NCI-H460 (cell line): Measurements from ENCODE around the gene CACNB4. TPM values are rescaled to one million over a fixed set of nuclear protein-coding genes. Genes with fewer than 3 reads are reported as not detected.
A peak's percentile ranks its signal among the peaks of the same experiment; 100 is the strongest.

Experiments used
- DNase-seq: peaks from one replicate; pipeline ENCODE4 v3.0.0-alpha.2; 2016; ENCODE audit warnings: low read depth; ENCODE audit errors: extremely low read depth
- total RNA-seq: library from RNA; depleted of rRNA; stranded (reverse); fragments of >200 nt; shearing (Covaris generic); gene quantifications from 2 replicates; pipeline ENCODE4 v1.2.3, GENCODE V29; 2014

The CACNB4 gene
- total RNA-seq, 1 experiment from 2014 or later = 0.20 TPM

GRCh38 chr2:151837926-151838325 is 260.9 kb downstream of the CACNB4 start:
- DNase-seq = no peak

DNA sequence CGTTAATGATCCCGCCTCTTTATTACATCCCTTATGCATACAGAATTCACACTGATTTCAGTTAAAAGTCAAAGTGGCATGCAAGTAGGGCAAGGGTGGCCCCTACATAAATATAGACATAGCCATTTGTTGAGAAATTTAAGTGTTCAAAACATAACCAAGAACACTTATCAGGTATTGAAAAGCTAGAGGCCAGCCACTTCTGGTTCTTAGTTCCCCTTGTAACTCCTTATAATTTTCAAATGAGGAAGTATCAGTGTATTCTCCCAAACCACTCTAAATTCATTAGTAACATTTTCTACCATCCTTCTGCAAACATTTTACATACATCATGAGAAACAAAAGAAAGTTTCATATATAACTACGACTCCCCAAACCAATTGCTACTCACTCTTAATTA is 264.9 kb downstream of the CACNB4 start:
- no peak for DNase-seq

DNA sequence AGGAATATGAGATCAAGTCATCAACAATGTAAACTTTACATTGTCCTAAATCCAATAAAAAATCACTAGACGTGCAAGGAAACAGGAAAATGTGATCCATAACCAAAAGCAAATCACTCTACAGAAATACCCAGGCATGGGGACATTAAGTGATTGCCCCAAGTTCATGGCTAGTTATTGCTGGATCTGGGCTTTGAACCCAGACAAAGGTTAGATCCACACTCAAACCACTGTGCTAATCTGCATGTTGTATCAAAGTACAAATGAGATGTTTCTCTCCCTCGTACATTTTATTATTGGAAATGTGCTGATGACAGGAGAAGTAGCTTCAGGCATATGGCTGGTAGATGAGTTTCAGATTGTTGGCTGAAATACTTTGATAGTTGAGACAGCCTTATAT is 267.9 kb downstream of the CACNB4 start:
- DNase-seq = no peak

DNA sequence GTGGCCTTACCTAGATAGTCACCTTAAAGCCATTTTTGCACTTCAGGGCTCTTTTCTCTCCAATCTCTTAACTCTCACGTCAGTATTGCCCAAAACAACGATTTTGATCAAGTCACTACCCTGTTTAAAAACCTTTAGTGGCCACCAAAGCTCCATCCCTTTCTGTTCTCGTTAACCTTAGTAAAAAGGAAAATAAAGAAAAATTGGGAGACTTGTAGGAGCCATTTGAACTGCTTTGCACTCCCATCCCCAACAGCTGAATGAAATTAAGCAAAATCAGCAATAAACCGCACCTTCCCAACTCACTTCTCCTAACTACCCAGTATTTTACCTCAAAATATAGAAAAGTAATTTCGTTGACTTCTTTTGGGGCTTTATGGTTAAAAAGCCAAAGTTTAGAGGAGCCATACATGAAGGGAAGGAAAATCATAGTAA is 269.9 kb downstream of the CACNB4 start:
- no peak for DNase-seq

GRCh38 chr2:151828143-151828889 is 270.5 kb downstream of the CACNB4 start, which contains the start of gene ARL5A:
TSS of gene ARL5A (minus strand) at chr2:151828421. CDS start at chr2:151828176, 245 bp downstream.
- DNase-seq = peak; percentile 94

- DNase-seq = no peak
Measured at GRCh38 chr2:151827564-151828142, 271.2 kb downstream of the CACNB4 start.

DNA sequence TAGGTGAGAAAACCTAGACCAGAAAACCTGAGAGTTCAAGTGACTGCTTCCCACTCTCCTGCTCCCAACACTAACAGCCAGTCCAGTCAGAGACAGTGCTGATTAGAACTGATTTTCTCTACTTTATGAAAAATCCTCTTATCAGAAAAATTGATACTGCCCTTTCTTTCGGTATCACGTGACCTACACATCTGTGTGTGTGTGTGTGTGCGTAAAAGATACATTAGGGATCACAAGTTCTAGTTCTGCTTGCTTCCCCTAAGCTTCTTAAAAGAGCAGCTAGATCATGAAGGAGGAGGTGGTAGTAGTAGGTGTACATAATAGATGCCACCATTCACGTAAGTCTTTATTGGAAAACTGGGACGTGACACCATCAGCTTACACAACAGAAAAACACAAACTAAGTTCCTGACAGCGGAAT is 272.1 kb downstream of the CACNB4 start:
- DNase-seq = no peak

DNA sequence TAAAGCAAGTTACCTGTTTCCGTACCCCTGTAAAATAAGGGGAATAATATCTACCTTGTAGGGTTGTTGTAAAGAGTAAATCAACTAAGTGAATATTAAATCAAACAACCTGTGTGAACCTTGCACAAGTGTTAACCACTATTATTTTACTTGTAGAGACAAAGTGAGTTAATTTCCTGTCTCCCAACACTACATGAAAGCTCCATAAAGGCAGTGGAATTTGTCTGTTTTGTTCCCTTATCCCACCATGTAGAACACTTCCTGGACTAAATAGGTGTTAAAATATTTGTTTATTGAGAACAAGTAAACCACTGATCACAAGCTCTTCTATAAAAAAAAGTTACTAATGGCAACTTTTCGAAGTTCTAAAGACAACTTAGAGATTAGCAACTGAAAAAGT is 274.0 kb downstream of the CACNB4 start:
- DNase-seq = no peak

DNA sequence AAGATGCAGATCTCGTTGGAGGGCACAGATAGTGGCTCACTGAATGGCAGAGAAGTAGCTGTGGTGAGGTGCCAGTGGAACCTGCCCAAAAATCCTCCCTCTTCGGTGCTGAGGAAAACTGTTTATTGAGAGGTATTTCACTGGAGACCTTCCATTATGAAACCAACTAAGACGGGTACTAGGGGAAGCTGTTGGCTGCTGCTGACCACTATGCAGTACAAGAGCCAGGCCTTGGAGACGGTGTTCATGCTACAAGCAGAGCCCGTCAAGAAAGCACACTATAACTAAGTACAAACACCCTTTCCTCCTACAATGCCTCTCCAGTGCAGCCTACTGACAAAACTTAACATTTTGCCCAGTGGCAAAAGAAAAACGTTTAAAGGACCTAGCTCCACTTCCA is 275.2 kb downstream of the CACNB4 start:
- DNase-seq = no peak

- no peak for DNase-seq
Measured at GRCh38 chr2:151819920-151820319, 278.9 kb downstream of the CACNB4 start.

GRCh38 chr2:151817929-151818328 is 280.9 kb downstream of the CACNB4 start:
- no peak for DNase-seq

- DNase-seq = no peak
Measured at GRCh38 chr2:151816843-151817242, 282.0 kb downstream of the CACNB4 start.

- no peak for DNase-seq
Measured at GRCh38 chr2:151815821-151816489, 282.9 kb downstream of the CACNB4 start.

- DNase-seq = no peak
Measured at GRCh38 chr2:151810489-151810888, 288.4 kb downstream of the CACNB4 start.

DNA sequence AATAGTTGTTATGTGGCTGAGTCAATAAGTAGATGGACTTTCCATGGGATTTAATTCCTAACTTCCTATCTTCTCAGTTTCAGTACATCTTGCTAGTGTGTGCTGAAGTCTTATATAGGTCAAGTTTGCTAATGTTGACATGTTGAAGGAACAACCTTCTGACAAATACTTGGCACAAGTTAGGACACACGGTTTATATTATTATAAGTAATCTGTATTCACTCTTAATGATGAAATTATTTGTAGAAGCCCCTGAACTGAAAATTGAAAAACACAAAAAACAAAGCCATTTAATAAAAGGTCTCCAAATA is 289.8 kb downstream of the CACNB4 start:
- no peak for DNase-seq

- DNase-seq = no peak
Measured at GRCh38 chr2:151808258-151809072, 290.4 kb downstream of the CACNB4 start.

DNA sequence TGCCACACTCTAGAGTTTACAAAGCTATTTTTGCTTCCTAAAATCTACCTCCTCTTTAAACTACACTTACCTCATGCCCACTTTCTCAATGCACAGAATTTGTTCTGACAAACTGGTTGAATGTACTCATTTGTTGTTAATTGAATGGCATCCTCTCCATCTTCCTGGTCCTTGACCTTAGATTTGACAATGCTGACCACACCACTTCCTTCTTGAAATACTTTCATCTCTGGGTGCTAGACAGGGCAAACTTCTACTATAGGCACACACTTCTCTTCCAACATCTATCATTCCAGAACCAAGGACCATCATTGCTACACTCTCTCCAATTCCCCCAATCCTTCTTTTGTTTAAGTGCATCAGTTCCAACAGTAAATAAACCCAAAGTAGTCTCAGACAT is 292.9 kb downstream of the CACNB4 start:
- DNase-seq = no peak

DNA sequence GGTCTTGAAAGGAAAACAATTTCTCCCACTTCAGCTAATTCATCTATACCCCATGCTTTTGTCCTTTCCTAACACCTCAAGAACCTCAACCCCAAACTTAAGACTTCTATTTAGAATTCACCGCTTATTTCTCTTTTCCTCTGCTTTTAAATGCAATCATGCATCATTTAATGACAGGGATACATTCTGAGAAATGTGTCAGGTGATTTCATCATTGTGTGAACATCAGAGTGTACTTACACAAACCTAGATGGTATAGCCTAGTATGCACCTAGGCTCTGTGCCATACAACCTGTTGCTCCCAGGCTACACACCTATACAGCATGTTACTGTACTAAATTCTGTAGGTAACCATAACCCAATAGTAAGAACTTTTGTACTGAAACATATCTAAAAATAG is 293.5 kb downstream of the CACNB4 start:
- no peak for DNase-seq

DNA sequence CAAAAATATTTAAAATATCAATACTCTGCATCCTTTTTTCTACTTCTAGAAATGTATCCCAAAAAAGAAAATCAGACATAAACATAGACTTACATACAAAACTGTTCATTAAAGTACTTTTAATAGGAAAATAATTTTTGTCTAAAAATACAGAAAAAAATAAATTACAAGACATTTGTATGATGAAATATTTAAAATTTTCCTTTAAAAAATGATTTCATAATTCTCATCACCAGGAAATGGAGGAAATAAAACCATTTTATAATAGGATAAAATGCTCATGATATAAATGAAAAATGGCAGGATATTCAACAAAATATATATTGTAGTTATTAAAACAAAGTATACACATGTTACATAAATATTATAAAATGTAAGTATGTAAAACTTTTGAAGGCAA is 295.0 kb downstream of the CACNB4 start:
- DNase-seq = no peak

DNA sequence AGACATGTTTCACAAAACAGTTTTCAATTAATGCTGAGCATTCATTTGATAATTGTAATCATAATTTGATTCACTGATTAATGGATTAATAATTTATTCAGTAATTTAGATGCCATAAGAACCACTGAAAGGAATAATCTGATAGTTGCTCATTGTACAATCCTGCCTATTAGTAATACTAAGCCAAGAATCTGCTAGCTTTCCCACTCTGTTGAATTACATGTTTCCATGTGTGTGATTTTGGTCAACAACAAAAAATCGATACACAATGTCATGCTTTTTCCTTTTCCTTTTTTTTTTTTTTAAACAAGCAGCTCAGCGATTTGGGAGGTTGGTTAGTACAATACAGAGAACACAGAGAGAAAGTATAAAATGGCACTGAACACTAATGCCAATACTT is 296.5 kb downstream of the CACNB4 start:
- no peak for DNase-seq

DNA sequence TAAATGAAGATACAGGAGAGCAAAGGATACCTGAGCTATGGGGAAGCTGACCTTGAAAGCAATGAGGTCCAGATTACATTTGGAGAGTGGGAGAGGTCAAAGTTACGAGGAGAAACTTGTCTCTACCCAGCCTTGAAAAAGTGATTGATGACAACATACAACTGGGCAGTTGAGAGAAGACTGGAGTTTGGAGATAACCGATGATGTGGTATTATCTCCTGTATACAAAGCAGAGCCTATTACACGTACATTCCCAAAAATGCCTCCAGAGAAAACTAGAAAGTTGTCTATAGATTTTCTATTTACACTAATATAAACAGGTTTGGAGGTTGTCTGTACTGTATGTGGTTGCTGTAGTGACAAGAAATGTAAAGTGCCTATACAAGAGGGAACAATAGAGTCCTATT is 299.0 kb downstream of the CACNB4 start:
- no peak for DNase-seq
